Upper lobe of left lung (tissue), 4 donors: ENCODE data around the gene BLTP3A.

Experiments
- CTCF ChIP-seq, 6 experiments: fragments of 450-650 bp in 4 of 6; fragments of 200-600 bp in 2 of 6; sonication (generic) in 2 of 6; IDR thresholded peaks; one replicate each; pipeline ENCODE4 v1.5.1; 2016 to 2019; ENCODE audit warnings: antibody characterized with exemption in 6 of 6
- EP300 ChIP-seq, 4 donors: sonication (generic); formaldehyde crosslinking; IDR thresholded peaks; one replicate each; pipeline ENCODE4 v1.5.1; 2017; ENCODE audit warnings: antibody characterized with exemption in 4 of 4, control low read depth in 2 of 4
- POLR2A ChIP-seq, 4 donors: fragments of 450-650 bp; IDR thresholded peaks; one replicate each; pipeline ENCODE4 v1.5.1; 2016 to 2017; ENCODE audit warnings: antibody characterized with exemption in 4 of 4, mild to moderate bottlenecking in 2 of 4

GRCh38 chr6:34757687-34758274 lies 34.1 kb upstream of the BLTP3A start:
- TF ChIP-seq CTCF (IDR thresholded peaks at IDR 0.05) (no peak), POLR2A (IDR thresholded peaks at IDR 0.05) (no peak), EP300 (IDR thresholded peaks at IDR 0.05) (no peak)
